Measurements from ENCODE around the gene PRKAG3.
A peak's percentile ranks its signal among the peaks of the same experiment; 100 is the strongest.

PRKAG3 gene

GRCh38 chr2:218837495-218837894 is 5.9 kb upstream of the PRKAG3 start:
- no peak for DNase-seq

GRCh38 chr2:218834685-218835084 is 3.1 kb upstream of the PRKAG3 start:
- DNase-seq = no peak

- DNase-seq = no peak
These were observed 1.5 kb upstream of the PRKAG3 start for GRCh38 chr2:218833023-218833609.

- DNase-seq = peak; percentile 45
These were observed 917 bp upstream of the PRKAG3 start for GRCh38 chr2:218832520-218832919.

- no peak for DNase-seq
These were observed 478 bp upstream of the PRKAG3 start for GRCh38 chr2:218832081-218832480.

- no peak for DNase-seq
These were observed 887 bp downstream of the PRKAG3 start for GRCh38 chr2:218830526-218831306.

- peak; percentile 79 for DNase-seq
These were observed 1.6 kb downstream of the PRKAG3 start for GRCh38 chr2:218829868-218830451.

- DNase-seq = no peak
These were observed 3.2 kb downstream of the PRKAG3 start for GRCh38 chr2:218828477-218828778.

- no peak for DNase-seq
These were observed 3.7 kb downstream of the PRKAG3 start for GRCh38 chr2:218827701-218828476.

- no peak for DNase-seq
These were observed 4.8 kb downstream of the PRKAG3 start for GRCh38 chr2:218826791-218827190.

- no peak for DNase-seq
These were observed 7.6 kb downstream of the PRKAG3 start for GRCh38 chr2:218824004-218824403.

- no peak for DNase-seq
These were observed 8.3 kb downstream of the PRKAG3 start for GRCh38 chr2:218823196-218823855.

GRCh38 chr2:218822622-218823021 is 9.0 kb downstream of the PRKAG3 start:
- no peak for DNase-seq

- no peak for DNase-seq
These were observed 9.9 kb downstream of the PRKAG3 start for GRCh38 chr2:218821605-218822211.

- DNase-seq = no peak
These were observed 10.7 kb downstream of the PRKAG3 start for GRCh38 chr2:218820746-218821369.

- no peak for DNase-seq
These were observed 12.5 kb downstream of the PRKAG3 start for GRCh38 chr2:218819093-218819492.

GRCh38 chr2:218816561-218817011 is 15.0 kb downstream of the PRKAG3 start:
- DNase-seq = no peak

- no peak for DNase-seq
These were observed 16.0 kb downstream of the PRKAG3 start for GRCh38 chr2:218815649-218816048.

GRCh38 chr2:218815244-218815637 is 16.4 kb downstream of the PRKAG3 start:
- DNase-seq = no peak

GRCh38 chr2:218814540-218815243 is 16.9 kb downstream of the PRKAG3 start:
- DNase-seq = no peak

- no peak for DNase-seq
These were observed 17.7 kb downstream of the PRKAG3 start for GRCh38 chr2:218813771-218814460.

Measured in right hindlimb (tissue), 1 donor.